ENCODE results near the gene COQ5. TPM values are rescaled to one million over a fixed set of nuclear protein-coding genes. Genes with fewer than 3 reads are reported as not detected.
"Not testable (repeated sequence)": the region's sequence is repeated elsewhere in the genome, so short reads cannot be mapped to it uniquely, and the experiment has no call there.

The COQ5 gene
- polyA plus RNA-seq, 4 donors, result 33.2 to 50.8 (median 41.4) TPM

DNA sequence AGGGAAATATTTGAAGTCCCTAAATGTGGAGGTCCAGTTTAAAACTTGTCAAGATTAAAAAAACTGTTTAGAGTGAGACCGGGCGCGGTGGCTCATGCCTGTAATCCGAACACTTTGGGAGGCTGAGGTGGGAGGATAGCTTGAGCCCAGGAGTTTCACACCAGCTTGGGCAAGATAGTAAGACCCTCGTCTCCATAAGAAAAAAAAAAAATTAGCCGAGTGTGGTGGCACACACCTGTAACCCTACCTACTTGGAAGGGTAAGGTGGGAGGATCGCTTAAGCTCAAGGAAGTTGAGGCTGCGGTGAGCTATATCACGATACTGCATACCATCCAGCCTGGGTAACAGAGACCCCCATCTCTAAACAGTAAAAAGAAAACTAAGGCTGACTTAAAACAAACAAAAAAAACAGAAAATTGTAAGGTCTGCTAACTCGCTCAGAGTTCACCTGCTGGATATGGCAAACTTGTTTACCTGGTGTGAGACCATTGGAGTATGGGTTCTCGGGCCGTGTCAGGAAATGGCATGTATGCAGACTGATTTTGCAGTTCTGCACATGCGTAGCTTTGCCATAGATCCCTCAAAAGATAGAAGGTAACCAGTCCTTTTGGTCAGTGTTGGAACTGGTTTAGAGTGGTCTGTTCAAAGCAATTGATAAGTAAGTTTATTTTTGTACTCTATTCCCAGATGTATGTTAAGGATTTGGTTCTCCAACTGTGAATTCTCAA lies 7.3 kb upstream of the COQ5 start:
- no peaks in the 10 kb centered on the region for H3K9me3 ChIP-seq (ENCODE audit: control insufficient read depth in 2 of 2, insufficient read depth in 1 of 2, low read depth in 1 of 2, low read length in 1 of 2)
- H3K4me1 ChIP-seq (ENCODE audit: control insufficient read depth in 3 of 3, insufficient read depth in 2 of 3, low read depth in 1 of 3, low read length in 2 of 3), result peaks cover 4 to 40% (median 29%) of the 10 kb centered on the region in 3 donors
- 8 to 31% (median 18%) methylated on average over 13 of the region's 13 CpGs for WGBS, 3 donors
- FAIRE-seq (no peak), DNase-seq (peak in 1 of 2 donors; percentile 48)
- H3K27ac ChIP-seq (ENCODE audit: low read depth in 1 of 3, low read length in 2 of 3), result peak overlapping the region in 1 of 3 donors; percentile 63
- peaks cover 0 to 14% (median 0%) of the 10 kb centered on the region in 3 donors for H3K36me3 ChIP-seq (ENCODE audit: control insufficient read depth in 3 of 3, insufficient read depth in 2 of 3, low read depth in 1 of 3, low read length in 3 of 3)
- peak overlapping the region; percentile 28 to 90 (median 78) for H3K4me3 ChIP-seq (ENCODE audit: low read depth in 1 of 3, low read length in 3 of 3)
- H3K27me3 ChIP-seq (ENCODE audit: control insufficient read depth in 3 of 3, insufficient read depth in 3 of 3, low read length in 3 of 3), result no peaks in the 10 kb centered on the region

GRCh38 chr12:120534703-120535655 lies 6.0 kb upstream of the COQ5 start:
- 1% methylated on average over 48 to 52 of the region's 52 CpGs for WGBS, 3 donors
- Histone ChIP-seq H3K9me3 (ENCODE audit: control insufficient read depth in 2 of 2, insufficient read depth in 1 of 2, low read depth in 1 of 2, low read length in 1 of 2) (no peaks in the 10 kb centered on the region), H3K4me3 (ENCODE audit: low read depth in 1 of 3, low read length in 3 of 3) (peak overlapping the region; percentile 78 to 99 (median 90)), H3K27ac (ENCODE audit: low read depth in 1 of 3, low read length in 2 of 3) (peak overlapping the region; percentile 83 to 91 (median 86)), H3K4me1 (ENCODE audit: control insufficient read depth in 3 of 3, insufficient read depth in 2 of 3, low read depth in 1 of 3, low read length in 2 of 3) (peaks cover 2 to 34% (median 21%) of the 10 kb centered on the region in 3 donors), H3K27me3 (ENCODE audit: control insufficient read depth in 3 of 3, insufficient read depth in 3 of 3, low read length in 3 of 3) (no peaks in the 10 kb centered on the region), H3K36me3 (ENCODE audit: control insufficient read depth in 3 of 3, insufficient read depth in 2 of 3, low read depth in 1 of 3, low read length in 3 of 3) (peaks cover 0 to 14% (median 0%) of the 10 kb centered on the region in 3 donors)
- FAIRE-seq (no peak), DNase-seq (peak; percentile 63 to 81)

DNA sequence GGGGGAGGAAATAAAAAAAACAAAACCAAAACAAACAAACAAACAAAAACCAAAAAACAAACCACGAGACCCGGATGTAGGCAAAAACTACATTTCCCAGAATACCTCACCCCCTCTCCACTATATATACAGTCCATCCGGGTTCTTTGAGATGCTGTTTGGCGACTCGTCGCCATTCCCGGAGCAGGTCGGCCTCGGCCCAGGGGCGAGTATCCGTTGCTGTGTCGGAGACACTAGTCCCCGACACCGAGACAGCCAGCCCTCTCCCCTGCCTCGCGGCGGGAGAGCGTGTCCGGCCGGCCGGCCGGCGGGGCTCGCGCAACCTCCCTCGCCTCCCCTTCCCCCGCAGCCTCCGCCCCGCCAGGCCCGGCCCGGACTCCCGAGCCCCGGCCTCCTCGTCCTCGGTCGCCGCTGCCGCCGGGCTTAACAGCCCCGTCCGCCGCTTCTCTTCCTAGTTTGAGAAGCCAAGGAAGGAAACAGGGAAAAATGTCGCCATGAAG lies 5.3 kb upstream of the COQ5 start, which contains the start of gene RNF10:
TSS of gene RNF10 (plus strand) at position 154 of the 500 bp plus-strand sequence. CDS start 456 bp downstream, outside the sequence.
- peaks cover 0 to 31% (median 16%) of the 10 kb centered on the region in 3 donors for H3K4me1 ChIP-seq (ENCODE audit: control insufficient read depth in 3 of 3, insufficient read depth in 2 of 3, low read depth in 1 of 3, low read length in 2 of 3)
- H3K27ac ChIP-seq (ENCODE audit: low read depth in 1 of 3, low read length in 2 of 3), result peak within 1 kb of the TSS; percentile 83 to 91 (median 86)
- no peaks in the 10 kb centered on the region for H3K9me3 ChIP-seq (ENCODE audit: control insufficient read depth in 2 of 2, insufficient read depth in 1 of 2, low read depth in 1 of 2, low read length in 1 of 2)
- DNase-seq (peak; percentile 89 to 93), FAIRE-seq (no peak)
- 1% methylated on average over 33 to 43 of the region's 43 CpGs for WGBS, 3 donors
- H3K36me3 ChIP-seq (ENCODE audit: control insufficient read depth in 3 of 3, insufficient read depth in 2 of 3, low read depth in 1 of 3, low read length in 3 of 3), result peaks cover 0 to 11% (median 0%) of the 10 kb centered on the region in 3 donors
- peak within 1 kb of the TSS; percentile 78 to 99 (median 90) for H3K4me3 ChIP-seq (ENCODE audit: low read depth in 1 of 3, low read length in 3 of 3)
- H3K27me3 ChIP-seq (ENCODE audit: control insufficient read depth in 3 of 3, insufficient read depth in 3 of 3, low read length in 3 of 3), result no peaks in the 10 kb centered on the region

DNA sequence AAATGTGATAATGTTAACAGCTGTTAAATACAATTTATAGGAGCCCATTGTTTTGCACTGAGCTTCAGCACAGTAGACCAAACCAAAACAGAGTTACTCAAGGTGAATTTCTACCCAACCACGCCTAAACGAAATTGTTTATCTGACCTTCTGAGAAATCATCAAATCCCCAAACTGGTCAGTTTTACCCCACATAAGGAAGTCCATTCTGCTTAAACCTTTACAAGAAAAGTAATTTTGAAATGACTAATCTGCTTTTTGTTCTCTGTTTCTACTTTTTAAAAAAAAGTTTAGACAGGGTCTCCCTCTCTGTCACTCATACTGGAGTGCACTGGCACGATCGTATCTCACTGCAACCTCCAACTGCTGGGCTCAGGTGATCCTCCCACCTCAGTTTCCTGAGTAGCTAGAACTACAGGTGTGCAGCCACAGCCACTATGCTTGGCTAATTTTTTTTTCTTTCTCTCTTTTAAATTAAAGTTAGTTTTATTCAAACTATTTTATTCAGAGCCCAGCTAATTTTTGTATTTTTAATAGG lies 3.8 kb upstream of the COQ5 start:
- no peak for FAIRE-seq
- peaks cover 0 to 16% (median 8%) of the 10 kb centered on the region in 3 donors for H3K4me1 ChIP-seq (ENCODE audit: control insufficient read depth in 3 of 3, insufficient read depth in 2 of 3, low read depth in 1 of 3, low read length in 2 of 3)
- no peaks in the 10 kb centered on the region for H3K9me3 ChIP-seq (ENCODE audit: control insufficient read depth in 2 of 2, insufficient read depth in 1 of 2, low read depth in 1 of 2, low read length in 1 of 2)
- no peak overlapping the region for H3K27ac ChIP-seq (ENCODE audit: low read depth in 1 of 3, low read length in 2 of 3)
- H3K4me3 ChIP-seq (ENCODE audit: low read depth in 1 of 3, low read length in 3 of 3), result no peak overlapping the region
- peaks cover 0 to 11% (median 0%) of the 10 kb centered on the region in 3 donors for H3K36me3 ChIP-seq (ENCODE audit: control insufficient read depth in 3 of 3, insufficient read depth in 2 of 3, low read depth in 1 of 3, low read length in 3 of 3)
- DNase-seq, result no peak
- 62 to 67% (median 67%) methylated on average over 4 of the region's 4 CpGs for WGBS, 3 donors
- no peaks in the 10 kb centered on the region for H3K27me3 ChIP-seq (ENCODE audit: control insufficient read depth in 3 of 3, insufficient read depth in 3 of 3, low read length in 3 of 3)

GRCh38 chr12:120530418-120530761 lies 1.4 kb upstream of the COQ5 start:
- FAIRE-seq, result not testable (repeated sequence)

GRCh38 chr12:120529641-120530417 lies 871 bp upstream of the COQ5 start:
- no peak for FAIRE-seq
- H3K4me1 ChIP-seq (ENCODE audit: control insufficient read depth in 3 of 3, insufficient read depth in 2 of 3, low read depth in 1 of 3, low read length in 2 of 3), result no peaks in the 10 kb centered on the region
- peaks cover 0 to 4% (median 0%) of the 10 kb centered on the region in 3 donors for H3K36me3 ChIP-seq (ENCODE audit: control insufficient read depth in 3 of 3, insufficient read depth in 2 of 3, low read depth in 1 of 3, low read length in 3 of 3)
- WGBS, 3 donors, result 16 to 28% (median 17%) methylated on average over 19 of the region's 19 CpGs
- peak; percentile 65 to 68 for DNase-seq
- H3K9me3 ChIP-seq (ENCODE audit: control insufficient read depth in 2 of 2, insufficient read depth in 1 of 2, low read depth in 1 of 2, low read length in 1 of 2), result no peaks in the 10 kb centered on the region
- H3K4me3 ChIP-seq (ENCODE audit: low read depth in 1 of 3, low read length in 3 of 3), result peak overlapping the region in 2 of 3 donors; percentile 62 to 82
- H3K27me3 ChIP-seq (ENCODE audit: control insufficient read depth in 3 of 3, insufficient read depth in 3 of 3, low read length in 3 of 3), result no peaks in the 10 kb centered on the region
- peak overlapping the region; percentile 86 to 98 (median 86) for H3K27ac ChIP-seq (ENCODE audit: low read depth in 1 of 3, low read length in 2 of 3)

More at GRCh38 chr12:120530418-120530761, 1.4 kb upstream of the COQ5 start:
- Histone ChIP-seq H3K27ac (ENCODE audit: low read depth in 1 of 3, low read length in 2 of 3) (peak overlapping the region; percentile 29 to 86 (median 86)), H3K4me3 (ENCODE audit: low read depth in 1 of 3, low read length in 3 of 3) (peak overlapping the region in 1 of 3 donors; percentile 82)
- DNase-seq; H3K9me3 ChIP-seq (ENCODE audit: control insufficient read depth in 2 of 2, insufficient read depth in 1 of 2, low read depth in 1 of 2, low read length in 1 of 2); H3K27me3 ChIP-seq (ENCODE audit: control insufficient read depth in 3 of 3, insufficient read depth in 3 of 3, low read length in 3 of 3); H3K4me1 ChIP-seq (ENCODE audit: control insufficient read depth in 3 of 3, insufficient read depth in 2 of 3, low read depth in 1 of 3, low read length in 2 of 3); H3K36me3 ChIP-seq (ENCODE audit: control insufficient read depth in 3 of 3, insufficient read depth in 2 of 3, low read depth in 1 of 3, low read length in 3 of 3): not testable (repeated sequence)

DNA sequence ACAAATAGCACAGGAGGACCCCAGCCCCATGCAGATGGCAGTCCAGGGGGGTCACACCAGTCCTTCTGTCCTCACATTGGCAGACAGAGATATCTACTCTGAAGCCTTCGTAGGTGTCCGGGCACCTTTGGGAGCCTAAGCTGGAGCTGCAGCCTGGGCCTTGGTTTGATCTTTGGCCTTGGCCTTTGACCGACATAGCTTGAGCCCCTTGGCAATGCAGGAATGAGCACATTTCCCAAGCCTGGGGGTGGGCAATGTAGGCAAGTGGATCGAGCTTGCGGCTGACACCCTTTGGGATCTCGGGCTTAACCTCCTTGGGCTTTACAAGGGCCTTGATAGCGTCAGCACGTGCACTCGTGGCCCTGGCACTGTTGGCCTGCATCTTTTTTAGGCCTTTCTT lies 6.4 kb downstream of the COQ5 start:
- Histone ChIP-seq H3K4me3 (ENCODE audit: low read depth in 1 of 3, low read length in 3 of 3) (no peak overlapping the region), H3K36me3 (ENCODE audit: control insufficient read depth in 3 of 3, insufficient read depth in 2 of 3, low read depth in 1 of 3, low read length in 3 of 3) (peaks cover 0 to 39% (median 0%) of the 10 kb centered on the region in 3 donors), H3K27ac (ENCODE audit: low read depth in 1 of 3, low read length in 2 of 3) (no peak overlapping the region), H3K27me3 (ENCODE audit: control insufficient read depth in 3 of 3, insufficient read depth in 3 of 3, low read length in 3 of 3) (no peaks in the 10 kb centered on the region), H3K9me3 (ENCODE audit: control insufficient read depth in 2 of 2, insufficient read depth in 1 of 2, low read depth in 1 of 2, low read length in 1 of 2) (no peaks in the 10 kb centered on the region), H3K4me1 (ENCODE audit: control insufficient read depth in 3 of 3, insufficient read depth in 2 of 3, low read depth in 1 of 3, low read length in 2 of 3) (no peaks in the 10 kb centered on the region)
- no peak for DNase-seq
- FAIRE-seq, result no peak
- 92 to 94% (median 92%) methylated on average over 9 of the region's 9 CpGs for WGBS, 3 donors

Measured in small intestine (tissue), 7 donors.